GM18870 (cell line): Measurements from ENCODE around the gene CARNS1.

Source experiments
- ATAC-seq: cut with Tn5 transposase; IDR thresholded peaks from one replicate; pipeline ENCODE4 v1.9.1; 2021; ENCODE audit warnings: moderate library complexity; ENCODE audit not compliant: unreplicated experiment

CARNS1 gene

GRCh38 chr11:67408437-67409200 lies 6.9 kb upstream of the CARNS1 start:
- ATAC-seq: no peak

- ATAC-seq: no peak
Observed at GRCh38 chr11:67409261-67409666, 6.2 kb upstream of the CARNS1 start.

GRCh38 chr11:67409781-67410368 lies 5.6 kb upstream of the CARNS1 start:
- ATAC-seq: no peak

GRCh38 chr11:67410369-67410831 lies 5.1 kb upstream of the CARNS1 start:
- no peak for ATAC-seq

GRCh38 chr11:67410984-67411784 lies 4.3 kb upstream of the CARNS1 start:
- ATAC-seq: no peak

GRCh38 chr11:67411785-67412152 lies 3.7 kb upstream of the CARNS1 start:
- no peak for ATAC-seq

- no peak for ATAC-seq
Observed at GRCh38 chr11:67412495-67413179, 2.8 kb upstream of the CARNS1 start.

GRCh38 chr11:67413266-67413849 lies 2.1 kb upstream of the CARNS1 start:
- no peak for ATAC-seq

- no peak for ATAC-seq
Observed at GRCh38 chr11:67416416-67417335, 1.2 kb downstream of the CARNS1 start.

- ATAC-seq: no peak
Observed at GRCh38 chr11:67417425-67417824, 1.9 kb downstream of the CARNS1 start.

- ATAC-seq: no peak
Observed at GRCh38 chr11:67418476-67419281, 3.2 kb downstream of the CARNS1 start.

GRCh38 chr11:67419325-67420049 lies 4.0 kb downstream of the CARNS1 start:
- no peak for ATAC-seq

- ATAC-seq: no peak
Observed at GRCh38 chr11:67420147-67420645, 4.7 kb downstream of the CARNS1 start.

- peak; percentile 45 for ATAC-seq
Observed at GRCh38 chr11:67420646-67421429, 5.4 kb downstream of the CARNS1 start.

GRCh38 chr11:67421430-67422031 lies 6.1 kb downstream of the CARNS1 start:
- peak; percentile 4 for ATAC-seq

- no peak for ATAC-seq
Observed at GRCh38 chr11:67422891-67423290, 7.4 kb downstream of the CARNS1 start.

GRCh38 chr11:67423466-67423865 lies 8.0 kb downstream of the CARNS1 start:
- ATAC-seq: no peak
